Measurements from ENCODE around the gene SCN8A.

The SCN8A gene

GRCh38 chr12:51813931-51814310, 222.9 kb downstream of the SCN8A start:
- no peak for DNase-seq (ENCODE audit: low read depth in 2 of 2, low spot score in 1 of 2)

DNA sequence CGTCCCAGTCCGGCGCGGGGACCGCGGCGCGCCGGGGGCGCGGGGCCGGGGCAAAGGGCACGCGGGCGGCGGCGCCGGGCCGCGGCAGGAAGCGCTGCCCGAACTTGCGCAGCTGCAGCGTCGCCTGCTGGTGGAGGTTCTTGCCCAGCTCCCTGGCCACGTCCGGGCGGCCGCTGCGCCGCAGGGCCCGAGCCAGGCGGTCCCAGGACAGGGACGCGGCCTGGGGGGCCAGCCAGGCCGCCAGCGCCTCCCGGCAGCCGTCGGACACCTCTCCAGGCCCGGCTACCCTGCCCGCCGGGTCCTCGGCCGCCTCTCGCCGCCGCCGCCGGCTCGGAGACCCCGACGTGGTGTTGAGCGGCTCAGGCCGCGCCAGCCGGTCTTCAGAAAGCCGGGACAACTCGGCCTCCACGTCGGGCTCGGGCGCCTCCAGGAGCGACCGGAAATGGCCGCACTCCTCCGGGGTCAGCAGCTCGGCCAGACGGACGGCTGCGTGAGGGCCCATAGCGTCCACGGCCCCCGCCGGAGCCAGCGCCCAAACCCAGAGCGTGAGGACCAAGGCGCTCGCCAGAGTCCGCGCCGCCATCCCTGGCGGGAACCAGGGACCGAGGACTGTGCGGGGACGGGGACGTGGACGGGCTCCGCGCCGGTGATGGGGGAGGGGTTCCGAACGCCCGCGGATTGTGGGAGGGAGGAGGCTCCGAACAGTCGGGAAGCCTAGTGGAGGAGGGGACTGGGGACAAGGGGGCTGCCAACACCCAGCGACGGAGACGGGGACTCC, 223.5 kb downstream of the SCN8A start:
- peak; percentile 15 to 46 for DNase-seq (ENCODE audit: low read depth in 2 of 2, low spot score in 1 of 2)

DNA sequence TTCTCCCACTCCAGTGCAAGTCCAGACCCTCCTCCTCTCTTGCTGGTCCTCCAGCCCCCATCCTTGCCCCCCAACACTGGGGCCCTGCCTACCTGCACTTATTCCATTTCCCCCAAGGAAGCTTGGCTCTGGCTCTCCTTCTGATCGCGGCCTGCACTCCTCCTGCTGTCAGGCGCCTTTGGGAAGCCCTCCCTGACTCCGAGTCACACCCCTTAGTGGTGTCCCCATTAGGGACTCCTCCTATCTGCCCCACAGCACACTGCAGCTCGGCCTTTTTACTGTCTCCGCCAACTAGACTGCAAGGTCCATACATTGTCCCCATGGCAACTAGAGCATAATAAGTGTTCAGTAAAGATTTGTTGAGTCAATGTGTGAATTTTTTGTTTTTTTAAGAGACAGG, 224.5 kb downstream of the SCN8A start:
- DNase-seq (ENCODE audit: low read depth in 2 of 2, low spot score in 1 of 2): no peak

- no peak for DNase-seq (ENCODE audit: low read depth in 2 of 2, low spot score in 1 of 2)
Observed at GRCh38 chr12:51817027-51817953, 226.3 kb downstream of the SCN8A start.

DNA sequence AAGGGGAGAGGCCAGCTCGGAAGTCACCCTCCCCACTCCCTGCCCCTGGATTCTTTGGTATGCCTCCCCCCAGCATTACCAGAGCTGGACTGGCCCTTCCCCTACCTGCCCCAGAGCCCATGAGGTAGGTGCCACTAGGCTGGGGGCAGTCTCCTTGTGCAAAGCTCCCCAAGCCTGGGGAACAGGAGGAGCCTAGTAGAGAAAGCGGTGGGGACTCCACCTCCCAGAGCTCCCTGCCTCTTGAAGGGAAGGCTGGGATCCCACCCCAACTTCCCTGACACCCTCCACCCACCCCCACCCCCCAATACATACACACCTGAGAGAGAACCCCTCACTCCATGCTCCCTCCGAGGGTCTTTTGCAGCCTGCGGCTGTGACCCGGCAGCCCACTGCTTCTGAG, 227.1 kb downstream of the SCN8A start:
- no peak for DNase-seq (ENCODE audit: low read depth in 2 of 2, low spot score in 1 of 2)

DNA sequence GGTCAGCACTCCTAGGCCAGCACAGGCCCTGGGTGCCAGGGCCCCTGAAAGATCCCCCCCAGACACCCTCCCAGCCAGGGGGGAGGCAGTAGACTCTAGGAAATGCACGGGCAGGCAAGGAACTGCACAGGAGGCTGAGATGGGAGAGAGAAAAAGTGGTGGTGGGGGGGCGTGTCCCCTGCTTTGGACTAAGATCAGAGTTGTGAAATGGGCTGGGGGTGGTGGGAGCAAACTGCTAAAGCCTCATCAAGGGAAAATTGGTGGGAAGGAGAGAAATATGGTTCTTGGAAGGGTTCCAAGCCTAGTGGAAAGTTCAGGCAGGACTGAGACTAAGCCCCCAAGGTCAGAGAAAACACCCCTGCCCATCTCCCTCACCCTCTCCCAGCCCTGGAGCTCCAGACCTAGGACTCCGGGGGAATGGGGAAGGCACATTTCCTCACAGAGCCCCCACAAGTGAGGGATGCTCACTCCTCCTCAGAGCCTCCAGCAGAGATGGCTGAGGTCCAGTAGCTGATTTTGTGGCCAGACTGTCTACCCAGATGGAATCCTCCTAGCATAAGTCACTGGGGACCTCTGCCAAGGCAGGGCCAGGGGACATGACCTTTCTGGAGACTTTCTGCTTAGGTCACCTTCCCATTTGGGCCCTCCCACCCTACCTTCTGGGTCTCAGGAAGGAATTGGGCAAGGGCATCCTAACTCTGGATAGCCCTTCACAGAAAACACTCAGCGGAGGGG, 227.7 kb downstream of the SCN8A start:
- no peak for DNase-seq (ENCODE audit: low read depth in 2 of 2, low spot score in 1 of 2)

DNA sequence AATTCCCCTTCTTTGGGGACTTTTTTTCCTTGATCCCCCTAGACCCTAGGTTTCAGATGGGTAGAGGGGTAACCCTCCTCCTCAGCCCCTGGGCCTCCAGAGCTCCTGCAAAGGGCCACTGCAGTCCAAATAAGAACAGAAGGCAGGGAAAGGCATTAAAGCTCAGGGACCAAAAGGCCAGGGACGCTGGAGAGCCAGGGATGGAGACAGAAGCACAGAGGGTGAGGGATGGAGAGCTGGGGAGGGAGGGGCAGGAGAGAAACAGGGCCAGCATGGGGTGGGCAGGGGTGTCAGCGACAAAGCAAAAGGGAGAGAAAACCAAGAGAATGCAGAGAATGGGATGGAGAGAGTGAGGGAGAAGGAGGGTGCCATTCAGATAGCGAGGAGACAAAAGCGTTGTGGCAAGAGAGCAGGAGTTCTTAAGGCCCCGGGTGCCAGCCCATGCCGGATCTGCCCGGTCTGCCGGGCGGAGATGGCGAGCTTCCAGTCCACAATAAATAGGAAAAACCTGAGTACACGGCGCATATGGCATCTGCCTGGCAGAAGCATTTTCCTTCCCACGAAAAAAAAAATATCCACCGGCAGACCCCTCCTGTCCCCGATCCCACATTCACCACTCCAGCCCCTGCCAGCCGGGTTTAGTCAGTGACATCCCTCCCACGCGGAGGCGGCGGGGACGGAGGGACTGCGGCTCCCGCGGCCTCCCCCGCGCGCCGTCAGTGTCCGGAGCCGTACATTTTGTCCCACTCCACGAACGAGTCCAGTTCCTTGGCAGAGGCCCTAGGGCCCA, 228.9 kb downstream of the SCN8A start:
- DNase-seq (ENCODE audit: low read depth in 2 of 2, low spot score in 1 of 2): no peak

DNA sequence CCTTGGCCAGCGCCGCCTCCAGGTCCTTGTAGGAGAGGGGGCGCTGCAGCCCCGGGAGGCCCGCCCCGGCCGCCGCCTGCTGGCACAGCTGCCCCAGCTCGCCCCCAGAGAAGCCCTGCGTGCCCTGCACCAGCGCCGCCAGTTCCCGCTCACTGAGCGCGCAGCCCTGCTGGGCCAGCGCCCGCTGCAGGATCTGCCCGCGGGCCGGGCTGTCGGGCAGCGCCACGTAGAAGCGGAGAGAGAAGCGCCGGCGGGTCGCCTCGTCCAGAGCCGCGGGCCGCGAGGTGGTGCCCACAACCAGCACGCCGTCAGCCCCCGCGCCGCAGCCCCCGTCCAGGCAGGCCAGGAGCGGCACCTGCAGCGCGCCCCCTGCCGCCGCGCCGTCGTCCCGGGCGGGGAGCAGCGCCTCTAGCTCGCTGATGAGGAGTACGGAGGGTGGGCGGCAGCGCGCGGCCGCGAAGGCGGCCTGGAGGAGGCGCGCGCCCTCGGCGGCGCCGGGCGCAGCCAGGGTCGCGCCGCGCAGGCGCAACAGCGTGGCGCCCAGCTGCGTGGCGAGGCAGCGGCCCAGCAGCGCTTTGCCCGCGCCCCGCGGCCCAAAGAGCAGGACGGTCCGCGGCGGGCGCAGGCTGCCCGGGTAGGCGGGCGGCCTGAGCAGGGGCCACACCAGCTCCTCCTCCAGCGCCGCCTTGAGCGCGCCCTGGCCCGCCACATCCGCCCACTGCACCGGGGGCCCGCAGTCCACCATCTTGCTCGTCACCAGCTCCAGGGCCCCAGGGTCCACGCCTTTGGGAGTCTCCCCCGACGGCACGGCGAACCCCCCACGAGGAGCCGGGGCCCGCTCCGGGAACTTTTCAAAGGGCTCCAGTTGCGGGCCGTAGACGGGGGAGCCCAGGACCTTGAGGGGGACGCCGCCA, 229.8 kb downstream of the SCN8A start:
- peak; percentile 57 to 75 for DNase-seq (ENCODE audit: low read depth in 2 of 2, low spot score in 1 of 2)

GRCh38 chr12:51821440-51822260, 230.6 kb downstream of the SCN8A start:
- DNase-seq (ENCODE audit: low read depth in 2 of 2, low spot score in 1 of 2): peak; percentile 19 to 26

DNA sequence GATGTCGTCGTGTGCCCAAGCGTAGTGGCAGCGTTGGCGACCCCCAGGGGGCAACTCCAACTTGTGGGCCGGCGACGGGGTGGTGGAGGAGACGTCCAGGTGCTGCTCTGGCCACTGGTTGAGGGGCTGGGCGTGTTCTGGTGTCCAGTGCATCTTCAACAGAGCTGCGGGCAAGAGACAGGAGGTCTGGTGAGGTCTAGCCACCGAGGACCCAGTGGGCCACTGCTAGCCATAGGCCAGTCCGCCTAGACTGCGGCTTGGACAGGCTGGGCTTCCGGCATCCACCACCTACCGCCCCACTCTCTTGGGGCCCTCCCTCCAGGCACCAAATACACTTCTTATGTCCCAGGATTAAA, 231.2 kb downstream of the SCN8A start:
- DNase-seq (ENCODE audit: low read depth in 2 of 2, low spot score in 1 of 2): no peak

DNA sequence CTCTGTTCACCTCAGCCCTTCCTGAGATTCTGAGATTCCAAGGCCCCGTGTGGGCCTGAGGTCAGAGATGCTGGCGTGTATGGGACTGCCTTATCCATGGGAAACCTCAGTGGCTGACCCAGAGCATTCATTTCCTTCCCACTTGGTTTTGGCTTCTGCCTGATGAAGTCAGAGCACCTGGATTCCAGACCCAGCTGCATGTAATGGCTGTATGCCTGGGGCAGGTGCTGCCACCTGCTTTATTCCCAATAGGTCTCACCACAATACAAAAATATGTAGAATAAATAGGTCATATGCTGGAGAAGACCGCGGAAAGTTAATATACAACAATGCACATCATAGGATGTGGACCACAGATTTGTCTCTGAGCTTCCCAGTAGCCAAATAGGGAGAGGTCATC, 231.9 kb downstream of the SCN8A start:
- DNase-seq (ENCODE audit: low read depth in 2 of 2, low spot score in 1 of 2): no peak

GRCh38 chr12:51823875-51824565, 233.0 kb downstream of the SCN8A start:
- DNase-seq (ENCODE audit: low read depth in 2 of 2, low spot score in 1 of 2): no peak

GRCh38 chr12:51825216-51825615, 234.2 kb downstream of the SCN8A start:
- DNase-seq (ENCODE audit: low read depth in 2 of 2, low spot score in 1 of 2): no peak

DNA sequence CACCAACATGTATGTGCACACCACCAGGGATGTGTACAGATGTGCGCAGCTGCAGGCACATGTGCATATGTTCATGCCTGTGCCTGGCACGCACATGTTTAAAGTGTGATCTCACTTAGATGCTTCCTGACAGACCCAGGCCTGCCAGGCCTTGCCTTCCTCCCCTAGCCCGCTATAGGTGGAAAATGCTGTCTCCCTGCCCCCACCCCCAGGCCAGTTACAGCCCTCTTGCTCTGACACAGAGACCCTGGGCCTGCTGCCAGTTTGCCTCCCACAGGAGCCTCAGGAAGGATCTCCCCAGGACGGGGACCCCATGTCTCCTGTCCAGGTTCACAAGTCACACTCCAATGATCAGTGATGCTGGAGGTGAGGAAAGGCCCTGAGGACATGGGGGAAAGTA, 235.8 kb downstream of the SCN8A start:
- no peak for DNase-seq (ENCODE audit: low read depth in 2 of 2, low spot score in 1 of 2)

GRCh38 chr12:51827925-51828818, 237.1 kb downstream of the SCN8A start:
- DNase-seq (ENCODE audit: low read depth in 2 of 2, low spot score in 1 of 2): peak in 1 of 2 donors; percentile 15

- DNase-seq (ENCODE audit: low read depth in 2 of 2, low spot score in 1 of 2): no peak
Observed at GRCh38 chr12:51829011-51829481, 238.0 kb downstream of the SCN8A start.

DNA sequence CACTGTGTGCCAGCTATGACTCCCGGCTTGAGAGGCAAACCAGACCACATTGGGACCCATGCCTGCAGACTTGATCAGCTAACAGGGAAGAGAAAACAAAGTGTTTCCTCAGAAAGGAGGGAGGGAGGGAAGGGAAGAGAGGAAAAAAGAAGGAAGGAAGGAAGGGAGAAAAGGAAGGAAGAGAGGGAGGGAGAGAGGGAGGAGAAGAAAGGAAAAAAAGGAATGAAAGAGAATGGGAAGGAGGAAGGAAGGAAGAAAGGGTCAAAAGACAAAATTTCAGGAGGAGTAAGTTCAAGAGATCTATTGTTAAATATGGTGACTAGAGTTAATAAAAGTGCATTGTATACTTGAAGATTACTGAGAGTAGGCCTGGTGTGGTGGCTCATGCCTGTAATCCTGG, 238.6 kb downstream of the SCN8A start:
- no peak for DNase-seq (ENCODE audit: low read depth in 2 of 2, low spot score in 1 of 2)

Measured in stimulated activated CD8-positive, alpha-beta memory T cell treated with anti-CD3 and anti-CD28 coated beads, Interleukin-4, amount 100 ng/mL, for 4 hours (primary cell).